Measurements from ENCODE around the gene PPIP5K2.

PPIP5K2 gene

GRCh38 chr5:103254921-103255320, 134.8 kb downstream of the PPIP5K2 start:
- FAIRE-seq = no peak

DNA sequence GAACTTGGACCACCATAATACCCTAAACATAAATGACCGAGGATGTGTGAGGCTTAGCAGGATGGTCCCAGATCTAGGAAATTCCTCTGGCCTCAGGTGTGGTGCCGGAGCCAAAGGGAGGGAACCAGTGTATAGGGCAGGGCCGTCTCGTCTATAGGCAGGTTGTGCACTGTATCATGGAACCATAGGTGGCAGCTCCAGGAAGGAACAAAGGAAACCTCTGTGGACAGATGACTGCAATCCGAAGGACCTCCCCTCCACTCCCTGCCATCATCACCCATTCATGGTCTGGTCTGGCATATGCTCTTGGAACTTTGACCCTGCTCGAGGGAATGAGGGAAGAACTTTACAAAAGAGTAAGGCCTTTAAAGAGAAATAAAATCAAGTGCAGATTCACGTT, 135.6 kb downstream of the PPIP5K2 start:
- FAIRE-seq = no peak

DNA sequence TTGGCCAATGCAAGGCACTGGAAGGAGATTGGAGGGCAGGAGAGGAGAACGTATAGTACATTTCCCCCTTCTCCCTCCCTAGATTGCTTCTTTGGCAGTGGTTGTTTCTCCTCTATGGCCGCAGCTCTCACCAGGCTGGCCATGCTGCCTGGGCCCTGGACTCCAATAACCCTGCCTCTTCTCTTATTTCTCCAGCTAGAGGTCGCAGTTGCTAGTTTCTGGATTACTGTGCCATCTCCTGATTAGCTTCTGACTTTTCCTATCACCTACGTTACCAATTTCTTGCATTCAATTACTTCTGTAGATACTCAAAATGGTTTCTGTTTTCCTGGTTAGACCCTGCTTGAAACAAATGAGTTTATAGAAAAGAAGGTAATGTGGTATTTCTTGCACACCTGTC, 136.1 kb downstream of the PPIP5K2 start:
- FAIRE-seq = no peak

DNA sequence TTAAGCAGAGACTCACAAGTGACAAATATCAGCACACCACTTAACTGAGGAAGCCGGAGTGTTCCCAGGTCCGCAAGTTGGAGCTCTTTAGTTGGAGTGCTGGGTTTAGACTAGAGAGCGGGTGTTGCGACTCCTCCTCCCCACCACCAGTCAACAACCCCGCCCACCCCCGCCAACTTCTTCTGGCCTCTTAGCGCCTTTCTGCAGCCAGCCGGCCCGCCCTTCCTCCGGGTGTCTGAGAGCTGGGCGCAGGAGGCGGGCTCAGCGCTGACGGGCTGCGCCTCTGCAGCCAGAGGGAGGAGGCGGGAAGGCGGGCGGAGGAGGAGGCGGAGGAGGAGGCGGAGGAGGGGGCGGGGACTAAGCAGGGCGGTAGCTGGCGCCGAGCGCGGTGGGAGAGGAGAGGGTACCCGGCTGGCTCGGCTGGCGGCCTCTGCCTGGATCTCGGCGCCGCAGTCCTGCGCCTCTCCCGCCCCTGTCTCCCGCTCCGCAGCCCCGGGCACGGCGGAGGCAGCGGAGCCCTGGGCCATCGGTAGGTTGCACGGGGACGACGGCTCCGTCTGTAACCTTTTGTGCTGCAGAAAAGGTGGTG, 138.4 kb downstream of the PPIP5K2 start, which contains the start of gene MACIR:
TSS of gene MACIR (plus strand) at position 396 of the 589 bp plus-strand sequence. CDS start 17,157 bp downstream, outside the sequence.
- peak; percentile 98 for FAIRE-seq

DNA sequence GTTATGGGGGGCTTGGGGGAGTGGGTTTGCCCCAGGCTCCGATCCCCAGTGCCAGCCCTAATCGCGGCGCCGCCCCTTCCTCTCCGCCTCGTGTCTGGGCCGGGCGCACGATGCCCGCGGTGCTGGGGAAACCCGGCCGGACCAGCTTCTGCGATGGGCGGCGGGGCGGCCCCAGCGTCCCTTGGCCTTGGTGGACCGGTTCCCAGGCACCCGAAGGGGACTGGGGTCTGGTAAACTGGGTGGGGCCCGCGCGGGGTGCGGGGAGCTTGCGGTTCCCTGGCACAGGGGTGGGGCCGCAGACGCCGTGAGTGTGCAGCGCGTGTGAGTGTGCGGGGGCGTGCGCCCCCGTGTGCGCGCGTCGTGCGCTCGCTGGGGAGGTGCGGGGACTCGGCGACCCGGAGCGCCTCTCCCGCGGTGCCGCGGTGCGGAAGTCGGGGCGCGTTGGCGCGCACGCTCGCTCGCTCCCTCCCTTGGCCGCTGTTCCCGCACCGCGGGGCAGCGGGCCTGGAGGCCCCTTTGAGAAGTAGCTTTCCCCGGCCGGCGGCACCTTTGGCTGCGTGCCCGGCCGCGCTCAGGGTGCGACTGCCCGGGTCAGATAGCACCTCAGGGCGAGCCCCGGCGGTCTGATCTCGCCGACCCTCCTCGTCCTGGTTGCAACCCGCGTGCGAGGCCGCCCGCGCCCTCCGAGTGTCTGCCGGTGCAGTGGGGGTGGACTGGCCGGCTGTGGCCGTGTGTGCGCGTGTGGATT, 139.0 kb downstream of the PPIP5K2 start:
- no peak for FAIRE-seq

DNA sequence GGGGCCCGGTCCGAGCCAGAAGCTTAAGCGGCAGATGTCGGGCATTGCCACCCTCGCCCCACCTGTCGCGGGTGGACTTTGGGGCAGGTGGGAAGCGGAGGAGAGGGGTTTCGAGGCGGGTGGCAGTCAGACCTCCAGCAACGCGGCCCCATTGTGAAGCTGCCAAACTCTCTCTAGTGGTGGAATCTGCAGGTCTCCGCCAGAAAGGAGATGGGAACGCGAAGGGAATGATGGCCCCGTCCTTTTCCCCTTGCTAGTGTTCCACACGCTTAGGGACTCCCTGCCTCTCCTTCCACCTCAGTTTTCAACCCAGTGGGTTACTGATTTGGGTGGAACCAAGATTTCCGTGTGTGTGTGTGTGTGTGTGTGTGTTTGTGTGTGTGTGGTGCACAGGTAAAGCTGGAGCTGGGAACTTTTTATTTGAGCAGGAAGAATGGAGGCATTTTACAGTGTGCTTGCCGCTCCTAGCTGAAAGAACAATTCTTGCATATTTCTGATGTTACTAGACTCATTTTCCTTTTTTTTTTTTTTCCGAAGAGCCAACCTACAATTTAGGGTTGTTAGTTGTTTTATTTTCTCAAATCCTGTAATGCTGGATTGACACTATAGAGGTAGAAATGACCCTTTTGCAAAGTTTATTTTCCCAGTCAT, 139.7 kb downstream of the PPIP5K2 start:
- FAIRE-seq = no peak

DNA sequence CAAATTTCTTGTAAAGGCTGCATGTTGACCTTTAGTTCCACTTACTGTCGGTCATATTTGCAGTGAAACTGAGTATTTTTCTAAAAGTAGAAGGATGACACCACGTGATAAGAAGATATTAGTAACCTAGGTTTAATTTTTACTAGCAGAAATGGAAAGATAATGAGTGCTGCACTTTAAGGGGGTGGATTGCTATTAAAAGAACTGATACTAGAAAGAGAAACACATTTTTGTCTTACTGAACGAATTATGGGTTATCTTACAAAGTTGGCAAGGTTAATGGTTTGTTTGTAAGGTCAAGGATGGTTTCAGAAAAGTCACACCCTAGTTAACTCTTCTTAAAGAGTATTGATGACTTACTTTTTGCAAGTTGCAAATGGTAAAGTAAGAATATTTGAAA, 140.8 kb downstream of the PPIP5K2 start:
- FAIRE-seq = no peak
